SH-SY5Y (cell line): ENCODE data around the gene SLC35G6.

Source experiments
- GATA2 ChIP-seq: IDR thresholded peaks from 2 replicates; pipeline ENCODE4 v1.6.1; 2011; ENCODE audit warnings: mild to moderate bottlenecking, low read depth, low read length
- GATA3 ChIP-seq: IDR thresholded peaks from 2 replicates; pipeline ENCODE4 v1.6.1; 2011; ENCODE audit warnings: low read depth, mild to moderate bottlenecking, low read length, moderate library complexity

DNA sequence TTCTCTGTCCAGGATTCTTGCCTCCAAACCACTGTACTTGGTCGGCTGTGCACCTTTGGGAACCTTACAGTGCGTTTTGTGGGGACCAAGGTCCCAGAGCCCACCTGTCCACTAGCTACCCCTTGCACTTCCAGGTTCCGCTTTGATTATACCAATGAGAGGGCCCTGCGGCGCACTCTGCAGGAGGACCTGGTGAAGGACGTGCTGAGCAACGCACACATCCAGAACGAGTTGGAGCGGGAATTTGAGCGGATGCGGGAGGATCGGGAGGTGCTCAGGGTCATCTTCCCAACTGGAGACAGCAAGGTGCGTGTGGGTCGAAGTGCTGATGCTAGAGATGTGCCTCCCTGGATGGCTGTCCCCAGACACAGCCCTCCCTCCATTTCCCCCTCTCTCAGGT lies 21.7 kb downstream of the SLC35G6 start:
- TF ChIP-seq GATA2 = no peak
- TF ChIP-seq GATA3 = no peak
